Neuronal stem cell (in vitro differentiated cells): ENCODE data around the gene SELENOV.

Experiments used
- DNase-seq: peaks from one replicate; pipeline ENCODE4 v3.0.0-alpha.2; 2013; ENCODE audit warnings: low spot score
- H2AFZ ChIP-seq: one replicate; pipeline ENCODE4 v1.6.1; 2013; ENCODE audit warnings: mild to moderate bottlenecking, low read length, inconsistent platforms
- H2AK5ac ChIP-seq: 2 replicates; pipeline ENCODE4 v1.6.1; 2013; ENCODE audit warnings: low read depth, mild to moderate bottlenecking, inconsistent platforms, low read length, moderate library complexity, mixed read lengths
- H2BK120ac ChIP-seq: 2 replicates; pipeline ENCODE4 v1.6.1; 2013; ENCODE audit warnings: low read depth, mild to moderate bottlenecking, inconsistent platforms, low read length, moderate library complexity, mixed read lengths
- H2BK12ac ChIP-seq: one replicate; pipeline ENCODE4 v1.6.1; 2013; ENCODE audit warnings: low read length, inconsistent platforms
- H2BK15ac ChIP-seq: 2 replicates; pipeline ENCODE4 v1.6.1; 2013; ENCODE audit warnings: mild to moderate bottlenecking, low read length, inconsistent platforms, mixed read lengths
- H2BK5ac ChIP-seq: one replicate; pipeline ENCODE4 v1.6.1; 2013; ENCODE audit warnings: inconsistent platforms, mild to moderate bottlenecking, low read length, moderate library complexity
- H3K14ac ChIP-seq: one replicate; pipeline ENCODE4 v1.6.1; 2013; ENCODE audit warnings: low read length, inconsistent platforms
- H3K18ac ChIP-seq: 2 replicates; pipeline ENCODE4 v1.6.1; 2013; ENCODE audit warnings: low read length, inconsistent platforms
- H3K23ac ChIP-seq: 2 replicates; pipeline ENCODE4 v1.6.1; 2013; ENCODE audit warnings: low read depth, mild to moderate bottlenecking, mixed read lengths, low read length, inconsistent platforms; ENCODE audit not compliant: poor library complexity
- H3K27ac ChIP-seq: replicated peaks from 3 replicates; pipeline ENCODE4 v1.5.1; 2013; ENCODE audit warnings: low read length, inconsistent platforms
- H3K27me3 ChIP-seq, 3 experiments: 2 replicates each; pipeline ENCODE4 v1.6.1; 2013; ENCODE audit warnings: low read length in 3 of 3, mild to moderate bottlenecking in 2 of 3, inconsistent platforms in 1 of 3, low read depth in 1 of 3, mixed read lengths in 1 of 3, moderate library complexity in 1 of 3; ENCODE audit not compliant: control insufficient read depth in 3 of 3, insufficient read depth in 3 of 3
- H3K36me3 ChIP-seq, 2 donors: replicated peaks in 1 of 2; 2 replicates each; pipeline ENCODE4 v1.6.1; 2013; ENCODE audit warnings: low read length in 2 of 2; ENCODE audit not compliant: control insufficient read depth in 2 of 2, insufficient read depth in 2 of 2
- H3K4ac ChIP-seq: 2 replicates; pipeline ENCODE4 v1.6.1; 2013; ENCODE audit warnings: inconsistent platforms, mild to moderate bottlenecking, low read length, moderate library complexity
- H3K4me1 ChIP-seq, 2 donors: 1 replicate in 1 of 2; 2 replicates in 1 of 2; pipeline ENCODE4 v1.6.1; 2013; ENCODE audit warnings: low read length in 2 of 2, low read depth in 1 of 2; ENCODE audit not compliant: control insufficient read depth in 2 of 2, insufficient read depth in 1 of 2
- H3K4me2 ChIP-seq: one replicate; pipeline ENCODE4 v1.6.1; 2013; ENCODE audit warnings: mild to moderate bottlenecking, low read length, inconsistent platforms; ENCODE audit not compliant: insufficient read depth, poor library complexity, severe bottlenecking
- H3K4me3 ChIP-seq, 2 donors: 2 replicates each; pipeline ENCODE4 v1.5.1; 2013; ENCODE audit warnings: low read length in 2 of 2, mild to moderate bottlenecking in 2 of 2, inconsistent platforms in 1 of 2, moderate library complexity in 1 of 2
- H3K79me1 ChIP-seq: one replicate; pipeline ENCODE4 v1.6.1; 2013; ENCODE audit warnings: low read depth, mild to moderate bottlenecking, inconsistent platforms, low read length, moderate library complexity
- H3K9ac ChIP-seq: one replicate; pipeline ENCODE4 v1.6.1; 2013; ENCODE audit warnings: mild to moderate bottlenecking, low read depth, low read length, inconsistent platforms; ENCODE audit not compliant: poor library complexity
- H3K9me3 ChIP-seq, 2 donors: replicated peaks in 1 of 2; 2 replicates each; pipeline versions ENCODE3 to v1.6.1; 2013; ENCODE audit warnings: low read length in 2 of 2, mild to moderate bottlenecking in 2 of 2, inconsistent platforms in 1 of 2, low read depth in 1 of 2, mixed read lengths in 1 of 2, moderate library complexity in 1 of 2; ENCODE audit not compliant: control insufficient read depth in 2 of 2, insufficient read depth in 1 of 2
- H4K8ac ChIP-seq: one replicate; pipeline ENCODE4 v1.6.1; 2013; ENCODE audit warnings: low read depth, mild to moderate bottlenecking, inconsistent platforms, low read length, moderate library complexity
- H4K91ac ChIP-seq: one replicate; pipeline ENCODE4 v1.6.1; 2013; ENCODE audit warnings: low read length, low read depth, mild to moderate bottlenecking, inconsistent platforms; ENCODE audit not compliant: poor library complexity
- WGBS, 2 donors: extraction: QIAGEN DNeasy Blood & Tissue Kit; methylation state at CpG; one replicate each; pipeline ENCODE4 v1.1.7; 2013; ENCODE audit warnings: missing lambda C conversion rate in 2 of 2, mixed read lengths in 1 of 2; ENCODE audit not compliant: insufficient read length in 2 of 2, insufficient replicate concordance in 1 of 2; ENCODE audit errors: extremely low coverage in 2 of 2; 5-methylcytosine and 5-hydroxymethylcytosine counted together

Gene SELENOV

GRCh38 chr19:39515551-39516191 is 732 bp downstream of the SELENOV start:
- Histone ChIP-seq H3K4me2 (peak overlapping the region; percentile 89), H3K27me3 (peaks cover 7 to 26% (median 20%) of the 10 kb centered on the region in 3 experiments), H3K23ac (peak overlapping the region; percentile 69), H2AFZ (peak overlapping the region; percentile 91), H4K91ac (no peak overlapping the region), H3K9ac (peak overlapping the region; percentile 82), H3K4me1 (peaks cover 6 to 8% of the 10 kb centered on the region in 2 donors), H3K4me3 (peak overlapping the region; percentile 55 to 95), H2BK120ac (peak overlapping the region; percentile 30), H3K9me3 (peaks cover 0 to 2% of the 10 kb centered on the region in 2 donors), H3K4ac (no peak overlapping the region), H2BK5ac (peak overlapping the region; percentile 83), H4K8ac (no peak overlapping the region), H3K14ac (peak overlapping the region; percentile 92), H3K27ac (no peak overlapping the region), H2AK5ac (peak overlapping the region; percentile 87), H2BK15ac (peak overlapping the region; percentile 95), H3K36me3 (peaks cover 0 to 3% of the 10 kb centered on the region in 2 donors), H3K18ac (peak overlapping the region; percentile 93), H3K79me1 (no peaks in the 10 kb centered on the region), H2BK12ac (peak overlapping the region; percentile 65)
- no CpG with 5 or more reads among the region's 44 CpGs for WGBS, 2 donors
- no peak for DNase-seq

DNA sequence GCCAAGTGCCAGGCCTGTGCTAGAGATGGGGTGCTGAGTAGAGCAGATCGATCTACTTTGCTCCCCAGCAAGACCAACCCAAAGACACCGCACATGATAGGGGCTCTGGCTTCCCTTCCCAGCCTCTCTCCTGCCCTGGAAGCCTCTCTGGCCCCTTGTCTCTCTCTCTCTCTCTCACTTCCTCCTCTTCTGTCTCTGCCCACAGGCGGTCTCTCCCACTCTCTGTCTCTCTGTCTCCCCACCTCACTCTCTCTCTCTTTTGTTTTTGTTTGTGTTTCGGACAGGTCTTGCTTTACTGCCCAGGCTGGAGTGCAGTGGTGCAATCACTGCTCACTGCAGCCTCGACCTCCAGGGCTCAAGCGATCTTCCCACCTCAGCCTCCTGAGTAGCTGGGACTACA is 1.3 kb downstream of the SELENOV start:
- H3K79me1 ChIP-seq = no peaks in the 10 kb centered on the region
- no peak overlapping the region for H4K8ac ChIP-seq
- H3K4ac ChIP-seq = no peak overlapping the region
- H3K9me3 ChIP-seq = peaks cover 0 to 2% of the 10 kb centered on the region in 2 donors
- no peak overlapping the region for H2BK15ac ChIP-seq
- no peak overlapping the region for H3K23ac ChIP-seq
- H3K9ac ChIP-seq = no peak overlapping the region
- H2BK5ac ChIP-seq = no peak overlapping the region
- H4K91ac ChIP-seq = no peak overlapping the region
- H2BK120ac ChIP-seq = no peak overlapping the region
- H3K14ac ChIP-seq = no peak overlapping the region
- no CpG with 5 or more reads among the region's 6 CpGs for WGBS, 2 donors
- no peak for DNase-seq
- H3K4me2 ChIP-seq = peak overlapping the region; percentile 89
- H3K36me3 ChIP-seq = peaks cover 0 to 3% of the 10 kb centered on the region in 2 donors
- H2AK5ac ChIP-seq = no peak overlapping the region
- no peak overlapping the region for H2BK12ac ChIP-seq
- peaks cover 7 to 26% (median 20%) of the 10 kb centered on the region in 3 experiments for H3K27me3 ChIP-seq
- H3K4me1 ChIP-seq = peaks cover 6 to 8% of the 10 kb centered on the region in 2 donors
- H3K4me3 ChIP-seq = peak overlapping the region; percentile 55 to 95
- peak overlapping the region; percentile 91 for H2AFZ ChIP-seq
- no peak overlapping the region for H3K27ac ChIP-seq
- no peak overlapping the region for H3K18ac ChIP-seq

DNA sequence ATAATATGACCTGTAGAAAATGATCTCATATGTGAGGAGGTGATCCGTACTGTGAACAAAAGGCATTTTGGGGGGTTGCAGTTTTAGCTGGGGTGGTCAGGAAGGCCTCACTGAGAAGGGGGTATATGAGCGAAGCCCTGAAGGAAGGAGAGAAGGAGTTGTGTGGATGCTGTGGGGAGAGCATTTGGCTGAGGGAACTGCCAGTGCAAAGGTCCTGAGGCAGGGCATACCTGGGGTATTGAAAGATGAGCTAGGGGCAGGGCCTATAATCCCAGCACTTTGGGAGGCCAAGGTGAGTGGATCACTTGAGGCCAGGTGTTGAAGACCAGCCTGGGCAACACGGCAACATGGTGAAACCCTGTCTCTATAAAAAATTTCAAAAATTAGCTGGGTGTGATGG is 2.5 kb downstream of the SELENOV start:
- H2BK12ac ChIP-seq = no peak overlapping the region
- H4K91ac ChIP-seq = no peak overlapping the region
- H3K79me1 ChIP-seq = no peaks in the 10 kb centered on the region
- H3K9me3 ChIP-seq = peaks cover 0 to 2% of the 10 kb centered on the region in 2 donors
- H2AFZ ChIP-seq = no peak overlapping the region
- WGBS, 2 donors = no CpG with 5 or more reads among the region's 3 CpGs
- no peak overlapping the region for H3K14ac ChIP-seq
- no peak for DNase-seq
- H3K27ac ChIP-seq = no peak overlapping the region
- peaks cover 6 to 8% of the 10 kb centered on the region in 2 donors for H3K4me1 ChIP-seq
- H3K18ac ChIP-seq = no peak overlapping the region
- no peak overlapping the region for H2BK120ac ChIP-seq
- no peak overlapping the region for H4K8ac ChIP-seq
- no peak overlapping the region for H2AK5ac ChIP-seq
- H3K27me3 ChIP-seq = peaks cover 7 to 26% (median 20%) of the 10 kb centered on the region in 3 experiments
- no peak overlapping the region for H2BK15ac ChIP-seq
- no peak overlapping the region for H3K9ac ChIP-seq
- H3K36me3 ChIP-seq = peaks cover 0 to 7% of the 10 kb centered on the region in 2 donors
- H3K23ac ChIP-seq = no peak overlapping the region
- no peak overlapping the region for H3K4me2 ChIP-seq
- no peak overlapping the region for H3K4ac ChIP-seq
- H3K4me3 ChIP-seq = no peak overlapping the region
- H2BK5ac ChIP-seq = no peak overlapping the region

DNA sequence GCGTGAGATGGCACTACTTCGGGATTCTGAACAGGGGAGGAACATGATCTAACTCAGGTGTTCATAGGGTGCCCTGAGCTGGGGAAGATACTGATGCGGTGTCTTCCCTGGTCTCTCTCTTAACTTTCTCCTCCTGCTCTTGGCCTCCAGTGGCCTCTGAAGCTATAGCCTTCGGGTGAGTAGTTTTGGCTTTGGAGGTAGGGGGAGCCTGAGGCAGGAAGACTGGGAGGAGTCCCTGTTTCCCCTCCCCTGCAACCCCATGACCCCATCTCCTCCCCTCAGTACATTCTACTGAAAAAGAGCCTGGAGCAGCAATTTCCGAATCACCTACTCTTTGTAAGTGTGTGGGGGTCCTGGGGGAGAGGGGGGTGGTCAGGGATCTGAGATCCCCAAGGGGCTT is 3.5 kb downstream of the SELENOV start:
- H2BK120ac ChIP-seq = no peak overlapping the region
- no peak overlapping the region for H4K91ac ChIP-seq
- no peak overlapping the region for H2AFZ ChIP-seq
- no peak overlapping the region for H2AK5ac ChIP-seq
- H3K4me1 ChIP-seq = peaks cover 6 to 8% of the 10 kb centered on the region in 2 donors
- H3K4ac ChIP-seq = no peak overlapping the region
- no peak overlapping the region for H2BK5ac ChIP-seq
- H3K27ac ChIP-seq = no peak overlapping the region
- H3K4me3 ChIP-seq = no peak overlapping the region
- no peak overlapping the region for H3K9ac ChIP-seq
- no peak overlapping the region for H3K14ac ChIP-seq
- H3K9me3 ChIP-seq = peaks cover 0 to 2% of the 10 kb centered on the region in 2 donors
- H3K4me2 ChIP-seq = no peak overlapping the region
- H3K79me1 ChIP-seq = no peaks in the 10 kb centered on the region
- no CpG with 5 or more reads among the region's 5 CpGs for WGBS, 2 donors
- H3K36me3 ChIP-seq = peaks cover 0 to 10% of the 10 kb centered on the region in 2 donors
- H3K18ac ChIP-seq = no peak overlapping the region
- H2BK12ac ChIP-seq = no peak overlapping the region
- no peak overlapping the region for H3K23ac ChIP-seq
- no peak for DNase-seq
- no peak overlapping the region for H2BK15ac ChIP-seq
- H3K27me3 ChIP-seq = peaks cover 7 to 25% (median 16%) of the 10 kb centered on the region in 3 experiments
- H4K8ac ChIP-seq = no peak overlapping the region
